GM19468 (cell line): ENCODE data around the gene RAD17.
A peak's percentile ranks its signal among the peaks of the same experiment; 100 is the strongest.
"Not testable (repeated sequence)": the region's sequence is repeated elsewhere in the genome, so short reads cannot be mapped to it uniquely, and the experiment has no call there.

ENCODE experiments used
- ATAC-seq: cut with Tn5 transposase; IDR thresholded peaks from one replicate; pipeline ENCODE4 v1.9.1; 2021; ENCODE audit warnings: mild to moderate bottlenecking, moderate library complexity, moderate number of reproducible peaks; ENCODE audit not compliant: unreplicated experiment; ENCODE audit errors: extremely low read depth

Gene RAD17

GRCh38 chr5:69369340-69370121 is at the start of gene RAD17, which contains the start of the genes AK6 and TAF9:
Gene RAD17, plus strand, starts transcription at chr5:69369818. Its CDS starts 2,391 bp downstream, at chr5:69372209.
Gene AK6, minus strand, starts transcription at chr5:69369520. Its CDS starts 30 bp downstream, at chr5:69369490.
Gene TAF9, minus strand, starts transcription at chr5:69369520. Its CDS starts 3,783 bp downstream, at chr5:69365737.
- ATAC-seq: peak; percentile 71

GRCh38 chr5:69326365-69326764 is 43.3 kb upstream of the RAD17 start:
- no peak for ATAC-seq

- no peak for ATAC-seq
Observed at GRCh38 chr5:69329905-69330489, 39.6 kb upstream of the RAD17 start.

- ATAC-seq: no peak
Observed at GRCh38 chr5:69331528-69332445, 37.8 kb upstream of the RAD17 start.

- not testable (repeated sequence) for ATAC-seq
Observed at GRCh38 chr5:69333668-69334315, 35.8 kb upstream of the RAD17 start.

GRCh38 chr5:69334793-69335268 is 34.8 kb upstream of the RAD17 start:
- no peak for ATAC-seq

- ATAC-seq: no peak
Observed at GRCh38 chr5:69335341-69335935, 34.2 kb upstream of the RAD17 start.

GRCh38 chr5:69341520-69342161 is 28.0 kb upstream of the RAD17 start:
- no peak for ATAC-seq

- no peak for ATAC-seq
Observed at GRCh38 chr5:69343083-69343482, 26.5 kb upstream of the RAD17 start.

- no peak for ATAC-seq
Observed at GRCh38 chr5:69350664-69351063, 19.0 kb upstream of the RAD17 start.

GRCh38 chr5:69359699-69360098 is 9.9 kb upstream of the RAD17 start:
- no peak for ATAC-seq

- no peak for ATAC-seq
Observed at GRCh38 chr5:69360442-69360841, 9.2 kb upstream of the RAD17 start.

GRCh38 chr5:69364414-69364813 is 5.2 kb upstream of the RAD17 start:
- ATAC-seq: no peak

GRCh38 chr5:69364850-69365249 is 4.8 kb upstream of the RAD17 start:
- ATAC-seq: no peak

- ATAC-seq: no peak
Observed at GRCh38 chr5:69367697-69368279, 1.8 kb upstream of the RAD17 start.

GRCh38 chr5:69368458-69369339 is 919 bp upstream of the RAD17 start:
- no peak for ATAC-seq

GRCh38 chr5:69370335-69370734 is 717 bp downstream of the RAD17 start:
- ATAC-seq: not testable (repeated sequence)

GRCh38 chr5:69372394-69372793 is 2.8 kb downstream of the RAD17 start:
- ATAC-seq: no peak
